IPS DF 6.9 (cell line): ENCODE data around the gene PGA3.
"Not testable (repeated sequence)": the region's sequence is repeated elsewhere in the genome, so short reads cannot be mapped to it uniquely, and the experiment has no call there.

Experiments
- DNase-seq: peaks from one replicate; pipeline ENCODE4 v3.0.0-alpha.2; 2013; ENCODE audit warnings: low read depth, low spot score
- H3K27ac ChIP-seq: one replicate; pipeline ENCODE4 v1.5.1; 2013; ENCODE audit warnings: low read length, control low read depth
- H3K27me3 ChIP-seq: 2 replicates; pipeline ENCODE4 v1.6.1; 2013; ENCODE audit warnings: mild to moderate bottlenecking, low read length; ENCODE audit not compliant: control insufficient read depth, insufficient read depth
- H3K36me3 ChIP-seq: 2 replicates; pipeline ENCODE4 v1.6.1; 2013; ENCODE audit warnings: low read length; ENCODE audit not compliant: control insufficient read depth, insufficient read depth
- H3K4me1 ChIP-seq: 2 replicates; pipeline ENCODE4 v1.6.1; 2013; ENCODE audit warnings: low read length; ENCODE audit not compliant: control insufficient read depth, insufficient read depth
- H3K4me3 ChIP-seq: 2 replicates; pipeline ENCODE4 v1.5.1; 2013; ENCODE audit warnings: mild to moderate bottlenecking, low read length
- H3K9me3 ChIP-seq: 2 replicates; pipeline ENCODE4 v1.6.1; 2013; ENCODE audit warnings: low read length, inconsistent platforms; ENCODE audit not compliant: control insufficient read depth, insufficient read depth
- WGBS: extraction: QIAGEN DNeasy Blood & Tissue Kit; methylation state at CpG from one replicate; pipeline ENCODE4 v1.1.7; 2013; ENCODE audit warnings: mixed read lengths, missing lambda C conversion rate; ENCODE audit not compliant: insufficient read length, insufficient coverage; 5-methylcytosine and 5-hydroxymethylcytosine counted together

Gene PGA3

GRCh38 chr11:61187505-61188130 lies 15.7 kb upstream of the PGA3 start:
- Histone ChIP-seq H3K36me3 (no peaks in the 10 kb centered on the region), H3K9me3 (no peaks in the 10 kb centered on the region), H3K27ac (no peak overlapping the region), H3K4me1 (no peaks in the 10 kb centered on the region), H3K4me3 (no peak overlapping the region), H3K27me3 (no peaks in the 10 kb centered on the region)
- DNase-seq, result peak; percentile 66
- no CpG with 5 or more reads among the region's 11 CpGs for WGBS

GRCh38 chr11:61189933-61190332 lies 13.4 kb upstream of the PGA3 start:
- H3K27me3 ChIP-seq, result no peaks in the 10 kb centered on the region
- no peak overlapping the region for H3K4me3 ChIP-seq
- no peaks in the 10 kb centered on the region for H3K36me3 ChIP-seq
- H3K4me1 ChIP-seq, result peaks cover 2% of the 10 kb centered on the region; the same call in 1 of the 2 replicates
- no peaks in the 10 kb centered on the region for H3K9me3 ChIP-seq
- WGBS, result no CpG with 5 or more reads among the region's 8 CpGs
- no peak for DNase-seq
- no peak overlapping the region for H3K27ac ChIP-seq

GRCh38 chr11:61193596-61193995 lies 9.7 kb upstream of the PGA3 start:
- Histone ChIP-seq H3K4me1 (peaks cover 2% of the 10 kb centered on the region), H3K4me3 (no peak overlapping the region), H3K27ac (no peak overlapping the region), H3K9me3 (no peaks in the 10 kb centered on the region), H3K36me3 (no peaks in the 10 kb centered on the region), H3K27me3 (no peaks in the 10 kb centered on the region)
- no peak for DNase-seq
- WGBS, result no CpG with 5 or more reads among the region's 12 CpGs

GRCh38 chr11:61194169-61194671 lies 9.1 kb upstream of the PGA3 start:
- no peak overlapping the region for H3K27ac ChIP-seq
- H3K4me1 ChIP-seq, result peaks cover 2% of the 10 kb centered on the region
- H3K9me3 ChIP-seq, result no peaks in the 10 kb centered on the region
- no peaks in the 10 kb centered on the region for H3K36me3 ChIP-seq
- no peaks in the 10 kb centered on the region for H3K27me3 ChIP-seq
- DNase-seq, result no peak
- no CpG with 5 or more reads among the region's 12 CpGs for WGBS
- H3K4me3 ChIP-seq, result no peak overlapping the region

GRCh38 chr11:61194981-61195695 lies 8.2 kb upstream of the PGA3 start:
- no peak overlapping the region for H3K27ac ChIP-seq
- WGBS, result no CpG with 5 or more reads among the region's 7 CpGs
- H3K9me3 ChIP-seq, result no peaks in the 10 kb centered on the region
- no peaks in the 10 kb centered on the region for H3K27me3 ChIP-seq
- DNase-seq, result no peak
- H3K4me1 ChIP-seq, result peaks cover 2% of the 10 kb centered on the region
- H3K4me3 ChIP-seq, result no peak overlapping the region
- H3K36me3 ChIP-seq, result no peaks in the 10 kb centered on the region

- no peak for DNase-seq
- Histone ChIP-seq H3K4me3 (no peak overlapping the region), H3K36me3 (no peaks in the 10 kb centered on the region), H3K27me3 (no peaks in the 10 kb centered on the region), H3K4me1 (peaks cover 2% of the 10 kb centered on the region), H3K27ac (no peak overlapping the region), H3K9me3 (no peaks in the 10 kb centered on the region)
- no CpG with 5 or more reads among the region's 7 CpGs for WGBS
These were observed 7.6 kb upstream of the PGA3 start for GRCh38 chr11:61195719-61196118.

- no peak for DNase-seq
- H3K4me3 ChIP-seq, result no peak overlapping the region
- no CpG with 5 or more reads among the region's 6 CpGs for WGBS
These were observed 5.0 kb upstream of the PGA3 start for GRCh38 chr11:61198361-61198760.

GRCh38 chr11:61198948-61199523 lies 4.3 kb upstream of the PGA3 start:
- WGBS, result no CpG with 5 or more reads among the region's 4 CpGs
- Histone ChIP-seq H3K36me3 (no peaks in the 10 kb centered on the region), H3K27ac (no peak overlapping the region), H3K27me3 (no peaks in the 10 kb centered on the region), H3K4me3 (no peak overlapping the region), H3K9me3 (no peaks in the 10 kb centered on the region), H3K4me1 (no peaks in the 10 kb centered on the region; the same call in none of the 2 replicates)
- no peak for DNase-seq

More at GRCh38 chr11:61198361-61198760, 5.0 kb upstream of the PGA3 start:
- H3K9me3 ChIP-seq, result no peaks in the 10 kb centered on the region
- peaks cover 2% of the 10 kb centered on the region for H3K4me1 ChIP-seq
- no peak overlapping the region for H3K27ac ChIP-seq
- no peaks in the 10 kb centered on the region for H3K27me3 ChIP-seq
- no peaks in the 10 kb centered on the region for H3K36me3 ChIP-seq

GRCh38 chr11:61201476-61201875 lies 1.8 kb upstream of the PGA3 start:
- Histone ChIP-seq H3K4me3 (no peak overlapping the region), H3K4me1 (no peaks in the 10 kb centered on the region), H3K27me3 (no peaks in the 10 kb centered on the region), H3K27ac (no peak overlapping the region), H3K9me3 (no peaks in the 10 kb centered on the region), H3K36me3 (no peaks in the 10 kb centered on the region)
- DNase-seq, result no peak
- WGBS, result no CpG with 5 or more reads among the region's 14 CpGs

- WGBS, result no CpG with 5 or more reads among the region's 5 CpGs
- H3K4me1 ChIP-seq, H3K27me3 ChIP-seq, H3K9me3 ChIP-seq, H3K27ac ChIP-seq, H3K36me3 ChIP-seq, DNase-seq, H3K4me3 ChIP-seq: not testable (repeated sequence)
These were observed 558 bp downstream of the PGA3 start for GRCh38 chr11:61203873-61204272.
